Activated naive CD4-positive, alpha-beta T cell treated with anti-CD3 and anti-CD28 coated beads for 36 hours (primary cell): Measurements from ENCODE around the gene SENP2. TPM values are rescaled to one million over a fixed set of nuclear protein-coding genes. Genes with fewer than 3 reads are reported as not detected.

Experiments used
- CTCF ChIA-PET: fragments of 350-600 bp; sonication (Branson Sonifier 250); formaldehyde crosslinking; loops from one replicate; lab custom pipeline; 2021; ENCODE audit warnings: antibody characterized with exemption; lab: Charles Lee
- DNase-seq: peaks from one replicate; pipeline ENCODE4 v3.0.0-alpha.2; 2020
- H3K27ac Mint-ChIP-seq: one replicate; pipeline ENCODE4 v1.8.0; 2021; ENCODE audit warnings: mild to moderate bottlenecking, mixed read lengths
- H3K27me3 Mint-ChIP-seq: one replicate; pipeline ENCODE4 v1.8.0; 2021; ENCODE audit warnings: low read depth, mixed read lengths
- H3K36me3 Mint-ChIP-seq: one replicate; pipeline ENCODE4 v1.8.0; 2021; ENCODE audit warnings: low read depth, mixed read lengths
- H3K4me1 Mint-ChIP-seq: one replicate; pipeline ENCODE4 v1.8.0; 2021; ENCODE audit warnings: low read depth, mixed read lengths
- H3K4me3 Mint-ChIP-seq: one replicate; pipeline ENCODE4 v1.8.0; 2021; ENCODE audit warnings: mild to moderate bottlenecking, moderate library complexity, mixed read lengths
- H3K9me3 Mint-ChIP-seq: one replicate; pipeline ENCODE4 v1.8.0; 2021; ENCODE audit warnings: mixed read lengths
- intact Hi-C: fragments of 100-400 bp; cut with micrococcal nuclease; formaldehyde crosslinking; loops from one replicate; pipeline ENCODE4 v1.15.1; 2023
- total RNA-seq, 2 experiments: library from RNA; stranded (reverse); gene quantifications; one replicate each; pipeline ENCODE4 v1.2.3, GENCODE V29; 2021

SENP2 gene
- total RNA-seq, 2 experiments from 2014 or later: 19.4 to 25.0 TPM

- no peak overlapping the region for H3K4me3 Mint-ChIP-seq
- H3K27ac Mint-ChIP-seq: no peak overlapping the region
- H3K36me3 Mint-ChIP-seq: peaks cover 10% of the 10 kb centered on the region
- intact Hi-C loops: no loop called here
- DNase-seq: no peak
- H3K27me3 Mint-ChIP-seq: no peaks in the 10 kb centered on the region
- peaks cover 12% of the 10 kb centered on the region for H3K4me1 Mint-ChIP-seq
- H3K9me3 Mint-ChIP-seq: no peaks in the 10 kb centered on the region
- CTCF ChIA-PET: no interaction called here
Measured at GRCh38 chr3:185594073-185594472, 8.0 kb downstream of the SENP2 start.

- no peak for DNase-seq
- H3K27me3 Mint-ChIP-seq: no peaks in the 10 kb centered on the region
- H3K36me3 Mint-ChIP-seq: peaks cover 10% of the 10 kb centered on the region
- peaks cover 8% of the 10 kb centered on the region for H3K4me1 Mint-ChIP-seq
- intact Hi-C loops: no loop called here
- H3K9me3 Mint-ChIP-seq: no peaks in the 10 kb centered on the region
- no peak overlapping the region for H3K4me3 Mint-ChIP-seq
- CTCF ChIA-PET: no interaction called here
- H3K27ac Mint-ChIP-seq: peak overlapping the region; percentile 73
Measured at GRCh38 chr3:185595526-185595925, 9.4 kb downstream of the SENP2 start.

GRCh38 chr3:185605566-185605965 lies 19.5 kb downstream of the SENP2 start:
- Mint-ChIP-seq H3K27ac (no peak overlapping the region), H3K27me3 (no peaks in the 10 kb centered on the region), H3K4me1 (peaks cover 10% of the 10 kb centered on the region), H3K9me3 (no peaks in the 10 kb centered on the region), H3K4me3 (no peak overlapping the region), H3K36me3 (peaks cover 49% of the 10 kb centered on the region)
- DNase-seq: peak; percentile 8
- CTCF ChIA-PET: interaction anchor here (0.6 to 1.1 kb wide), 2 partner anchors 9 to 12 kb away, joined by 3 read pairs; no protein-coding TSS in a partner anchor
- intact Hi-C loops: no loop called here

- Mint-ChIP-seq H3K4me3 (no peak overlapping the region), H3K4me1 (peaks cover 10% of the 10 kb centered on the region), H3K9me3 (no peaks in the 10 kb centered on the region), H3K27me3 (no peaks in the 10 kb centered on the region), H3K27ac (peak overlapping the region; percentile 36), H3K36me3 (peaks cover 45% of the 10 kb centered on the region)
- CTCF ChIA-PET: interaction anchor here (1.1 kb wide), 1 partner anchor 10 kb away, joined by 3 read pairs; no protein-coding TSS in a partner anchor
- intact Hi-C loops: no loop called here
- DNase-seq: no peak
Measured at GRCh38 chr3:185606196-185606595, 20.1 kb downstream of the SENP2 start.

GRCh38 chr3:185613016-185613415 lies 26.9 kb downstream of the SENP2 start:
- Mint-ChIP-seq H3K27ac (no peak overlapping the region), H3K9me3 (no peaks in the 10 kb centered on the region), H3K4me3 (no peak overlapping the region), H3K36me3 (peaks cover 22% of the 10 kb centered on the region), H3K4me1 (no peaks in the 10 kb centered on the region), H3K27me3 (no peaks in the 10 kb centered on the region)
- intact Hi-C loops: no loop called here
- DNase-seq: no peak
- CTCF ChIA-PET: no interaction called here

- CTCF ChIA-PET: interaction anchor here (0.6 kb wide), 1 partner anchor 118 kb away, joined by 4 read pairs; no protein-coding TSS in a partner anchor
- Mint-ChIP-seq H3K4me3 (no peak overlapping the region), H3K4me1 (no peaks in the 10 kb centered on the region), H3K27me3 (no peaks in the 10 kb centered on the region), H3K36me3 (peaks cover 12% of the 10 kb centered on the region), H3K27ac (no peak overlapping the region), H3K9me3 (no peaks in the 10 kb centered on the region)
- intact Hi-C loops: no loop called here
- DNase-seq: no peak
Measured at GRCh38 chr3:185623939-185624665, 38.0 kb downstream of the SENP2 start.

GRCh38 chr3:185625784-185626183 lies 39.7 kb downstream of the SENP2 start:
- Mint-ChIP-seq H3K36me3 (peaks cover 14% of the 10 kb centered on the region), H3K4me1 (no peaks in the 10 kb centered on the region), H3K27ac (peak overlapping the region; percentile 41), H3K9me3 (no peaks in the 10 kb centered on the region), H3K27me3 (no peaks in the 10 kb centered on the region), H3K4me3 (no peak overlapping the region)
- DNase-seq: no peak
- CTCF ChIA-PET: interaction anchor here (1.1 kb wide), 1 partner anchor 66 kb away, joined by 3 read pairs; no protein-coding TSS in a partner anchor
- intact Hi-C loops: no loop called here

- no peak overlapping the region for H3K4me3 Mint-ChIP-seq
- CTCF ChIA-PET: no interaction called here
- H3K9me3 Mint-ChIP-seq: no peaks in the 10 kb centered on the region
- no peak for DNase-seq
- H3K4me1 Mint-ChIP-seq: peaks cover 6% of the 10 kb centered on the region
- peaks cover 10% of the 10 kb centered on the region for H3K36me3 Mint-ChIP-seq
- intact Hi-C loops: no loop called here
- H3K27me3 Mint-ChIP-seq: no peaks in the 10 kb centered on the region
- no peak overlapping the region for H3K27ac Mint-ChIP-seq
Measured at GRCh38 chr3:185629554-185630181, 43.6 kb downstream of the SENP2 start.

- intact Hi-C loops: no loop called here
- DNase-seq: no peak
- Mint-ChIP-seq H3K4me3 (no peak overlapping the region), H3K27me3 (no peaks in the 10 kb centered on the region), H3K9me3 (no peaks in the 10 kb centered on the region), H3K27ac (no peak overlapping the region), H3K4me1 (peaks cover 7% of the 10 kb centered on the region), H3K36me3 (peaks cover 10% of the 10 kb centered on the region)
- CTCF ChIA-PET: no interaction called here
Measured at GRCh38 chr3:185630182-185630622, 44.1 kb downstream of the SENP2 start.

GRCh38 chr3:185631108-185631507 lies 45.0 kb downstream of the SENP2 start:
- H3K36me3 Mint-ChIP-seq: peaks cover 7% of the 10 kb centered on the region
- no peaks in the 10 kb centered on the region for H3K9me3 Mint-ChIP-seq
- H3K4me3 Mint-ChIP-seq: no peak overlapping the region
- no peak for DNase-seq
- peaks cover 11% of the 10 kb centered on the region for H3K4me1 Mint-ChIP-seq
- H3K27ac Mint-ChIP-seq: no peak overlapping the region
- no peaks in the 10 kb centered on the region for H3K27me3 Mint-ChIP-seq
- intact Hi-C loops: no loop called here
- CTCF ChIA-PET: no interaction called here

GRCh38 chr3:185631508-185632206 lies 45.6 kb downstream of the SENP2 start:
- H3K36me3 Mint-ChIP-seq: peaks cover 7% of the 10 kb centered on the region
- no peak for DNase-seq
- H3K27ac Mint-ChIP-seq: no peak overlapping the region
- peaks cover 11% of the 10 kb centered on the region for H3K4me1 Mint-ChIP-seq
- no peak overlapping the region for H3K4me3 Mint-ChIP-seq
- no peaks in the 10 kb centered on the region for H3K9me3 Mint-ChIP-seq
- H3K27me3 Mint-ChIP-seq: no peaks in the 10 kb centered on the region
- CTCF ChIA-PET: interaction anchor here (0.9 to 2.1 kb wide), 2 partner anchors 29 to 936 kb away, joined by 4 read pairs; no protein-coding TSS in a partner anchor
- intact Hi-C loops: no loop called here

GRCh38 chr3:185632996-185633395 lies 46.9 kb downstream of the SENP2 start:
- Mint-ChIP-seq H3K36me3 (peaks cover 5% of the 10 kb centered on the region), H3K4me1 (peaks cover 11% of the 10 kb centered on the region), H3K9me3 (no peaks in the 10 kb centered on the region), H3K4me3 (no peak overlapping the region), H3K27ac (no peak overlapping the region), H3K27me3 (no peaks in the 10 kb centered on the region)
- CTCF ChIA-PET: interaction anchor here (2.1 kb wide), 1 partner anchor 27 kb away, joined by 4 read pairs; no protein-coding TSS in a partner anchor
- intact Hi-C loops: no loop called here
- DNase-seq: peak; percentile 18
